HEK293 (cell line): Measurements from ENCODE around the gene BCORL1.

ENCODE experiments used
- BCL6B ChIP-seq: fragments of 450-650 bp; formaldehyde crosslinking; IDR thresholded peaks from 2 replicates; pipeline ENCODE4 v1.5.1; 2017; ENCODE audit warnings: missing biosample characterization, missing genetic modification characterization
- FEZF1 ChIP-seq: fragments of 450-650 bp; formaldehyde crosslinking; IDR thresholded peaks from 2 replicates; pipeline ENCODE4 v1.5.1; 2016; ENCODE audit warnings: missing biosample characterization, missing genetic modification characterization
- SALL2 ChIP-seq: fragments of 450-650 bp; formaldehyde crosslinking; IDR thresholded peaks from 2 replicates; pipeline ENCODE4 v1.5.0; 2017; ENCODE audit warnings: missing biosample characterization, mild to moderate bottlenecking, missing genetic modification characterization, borderline replicate concordance
- SP2 ChIP-seq: fragments of 450-650 bp; formaldehyde crosslinking; IDR thresholded peaks from 2 replicates; pipeline ENCODE4 v1.5.1; 2016; ENCODE audit warnings: missing biosample characterization, missing genetic modification characterization
- TCF7L2 ChIP-seq: IDR thresholded peaks from 2 replicates; pipeline ENCODE4 v1.6.1; 2011; ENCODE audit warnings: low read depth, mild to moderate bottlenecking, inconsistent platforms, low read length, moderate library complexity, borderline replicate concordance
- ZBTB1 ChIP-seq: fragments of 450-650 bp; formaldehyde crosslinking; IDR thresholded peaks from 2 replicates; pipeline ENCODE4 v1.5.1; 2016; ENCODE audit warnings: missing biosample characterization, missing genetic modification characterization
- ZBTB20 ChIP-seq: fragments of 450-650 bp; formaldehyde crosslinking; IDR thresholded peaks from 2 replicates; pipeline ENCODE4 v1.5.1; 2016; ENCODE audit warnings: missing biosample characterization, missing genetic modification characterization
- ZBTB26 ChIP-seq: fragments of 450-650 bp; formaldehyde crosslinking; optimal IDR thresholded peaks from 2 replicates; pipeline ENCODE3; 2016; ENCODE audit warnings: missing biosample characterization, mild to moderate bottlenecking, missing genetic modification characterization
- ZBTB7A ChIP-seq: fragments of 450-650 bp; formaldehyde crosslinking; IDR thresholded peaks from 2 replicates; pipeline ENCODE4 v1.5.1; 2016; ENCODE audit warnings: low read depth, missing biosample characterization, missing genetic modification characterization
- ZFP37 ChIP-seq: fragments of 450-650 bp; formaldehyde crosslinking; IDR thresholded peaks from 2 replicates; pipeline ENCODE4 v1.5.1; 2016; ENCODE audit warnings: missing biosample characterization, missing genetic modification characterization
- ZNF121 ChIP-seq: fragments of 450-650 bp; formaldehyde crosslinking; IDR thresholded peaks from 2 replicates; pipeline ENCODE4 v1.5.1; 2016; ENCODE audit warnings: missing biosample characterization, missing genetic modification characterization
- ZNF157 ChIP-seq: fragments of 450-650 bp; formaldehyde crosslinking; IDR thresholded peaks from 2 replicates; pipeline ENCODE4 v1.5.1; 2016; ENCODE audit warnings: missing biosample characterization, missing genetic modification characterization
- ZNF292 ChIP-seq: fragments of 450-650 bp; formaldehyde crosslinking; IDR thresholded peaks from 2 replicates; pipeline ENCODE4 v1.5.1; 2016; ENCODE audit warnings: low read depth, missing biosample characterization, missing genetic modification characterization, borderline replicate concordance
- ZNF335 ChIP-seq: fragments of 450-650 bp; formaldehyde crosslinking; conservative IDR thresholded peaks from 2 replicates; pipeline ENCODE4 v1.5.1; 2016; ENCODE audit warnings: missing biosample characterization, missing genetic modification characterization
- ZNF391 ChIP-seq: fragments of 450-650 bp; formaldehyde crosslinking; IDR thresholded peaks from 2 replicates; pipeline ENCODE4 v1.5.1; 2016; ENCODE audit warnings: low read depth, missing biosample characterization, missing genetic modification characterization, borderline replicate concordance
- ZNF423 ChIP-seq: fragments of 450-650 bp; formaldehyde crosslinking; IDR thresholded peaks from 2 replicates; pipeline ENCODE4 v1.5.1; 2016; ENCODE audit warnings: missing biosample characterization, missing genetic modification characterization
- ZNF449 ChIP-seq: fragments of 450-650 bp; formaldehyde crosslinking; IDR thresholded peaks from 2 replicates; pipeline ENCODE4 v1.5.1; 2017; ENCODE audit warnings: missing biosample characterization, mild to moderate bottlenecking, missing genetic modification characterization, moderate library complexity
- ZNF473 ChIP-seq: fragments of 450-650 bp; formaldehyde crosslinking; IDR thresholded peaks from 2 replicates; pipeline ENCODE4 v1.5.1; 2017; ENCODE audit warnings: missing biosample characterization, missing genetic modification characterization
- ZNF518A ChIP-seq: fragments of 450-650 bp; formaldehyde crosslinking; conservative IDR thresholded peaks from 2 replicates; pipeline ENCODE4 v1.5.1; 2016; ENCODE audit warnings: low read depth, missing biosample characterization, missing genetic modification characterization
- ZNF624 ChIP-seq: fragments of 450-650 bp; formaldehyde crosslinking; IDR thresholded peaks from 2 replicates; pipeline ENCODE4 v1.5.1; 2017; ENCODE audit warnings: missing biosample characterization, missing genetic modification characterization
- ZNF639 ChIP-seq: fragments of 450-650 bp; formaldehyde crosslinking; IDR thresholded peaks from 2 replicates; pipeline ENCODE4 v1.5.1; 2016; ENCODE audit warnings: missing biosample characterization, missing genetic modification characterization
- ZNF645 ChIP-seq: fragments of 450-650 bp; formaldehyde crosslinking; IDR thresholded peaks from 2 replicates; pipeline ENCODE4; 2016; ENCODE audit warnings: missing biosample characterization, missing genetic modification characterization
- ZNF664 ChIP-seq: fragments of 450-650 bp; formaldehyde crosslinking; IDR thresholded peaks from 2 replicates; pipeline ENCODE4 v1.5.1; 2016; ENCODE audit warnings: missing biosample characterization, missing genetic modification characterization
- ZNF830 ChIP-seq: fragments of 450-650 bp; IDR thresholded peaks from 2 replicates; pipeline ENCODE4 v1.5.0; 2018; ENCODE audit warnings: missing biosample characterization, missing genetic modification characterization, low read depth, mild to moderate bottlenecking, moderate library complexity

BCORL1 gene

DNA sequence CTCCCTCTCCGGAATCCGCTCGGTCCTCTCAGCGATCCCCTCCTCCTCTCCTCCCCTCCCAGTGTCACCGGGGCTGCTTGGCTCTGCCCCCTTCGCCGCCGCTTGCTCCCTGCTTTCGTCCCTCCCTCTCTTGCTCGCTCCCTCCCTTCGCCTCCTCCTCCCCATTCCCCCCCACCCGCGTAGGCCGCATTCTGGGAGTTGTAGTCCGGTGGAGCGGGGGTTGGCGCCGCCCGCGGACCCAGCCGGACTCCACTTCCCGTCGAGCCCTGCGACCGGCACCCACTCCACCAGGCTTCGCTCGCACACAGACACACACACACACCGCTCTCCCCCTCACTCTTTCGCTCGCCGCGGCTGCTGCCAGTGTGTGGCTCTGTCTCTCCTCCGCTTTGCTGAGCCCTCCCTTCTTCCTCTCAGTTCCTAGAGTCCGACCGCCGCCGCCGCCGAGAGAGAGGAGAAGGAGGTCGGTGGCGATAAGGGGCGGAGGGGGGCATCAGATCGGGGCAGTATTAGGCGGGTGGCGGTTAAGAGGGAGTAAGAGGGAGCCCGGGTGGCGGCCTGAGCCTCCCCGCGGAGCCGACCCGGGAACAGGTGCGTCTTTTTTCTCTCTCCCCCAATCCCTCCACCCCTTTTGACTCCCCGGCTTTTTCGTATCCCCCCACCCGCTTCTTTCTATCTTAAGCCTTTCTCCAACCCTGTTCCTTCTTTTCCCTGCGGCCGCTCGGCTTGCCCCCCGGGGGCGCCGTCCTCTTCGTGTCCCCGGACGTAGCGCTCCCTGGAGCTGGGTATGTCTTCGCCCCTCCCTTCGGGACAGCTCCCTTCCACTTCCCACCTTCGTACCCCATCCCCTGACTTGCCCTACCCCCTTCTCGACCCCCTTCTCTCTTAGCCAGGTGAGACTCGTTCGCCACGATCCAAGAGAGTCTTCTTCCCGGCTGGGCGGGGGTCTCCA is at the start of gene BCORL1 (continued):
- peak; percentile 44; the same call in 1 of the 2 replicates for TF ChIP-seq BCL6B (tag by site-specific recombination)
- peak; percentile 97 for TF ChIP-seq SP2
- no peak for TF ChIP-seq ZNF518A (tag by site-specific recombination)
- no peak for TF ChIP-seq TCF7L2
- TF ChIP-seq ZNF664, result no peak
- TF ChIP-seq ZNF335 (tag by site-specific recombination), result peak; percentile 90
- no peak for TF ChIP-seq ZNF449
- TF ChIP-seq ZNF624, result no peak
- TF ChIP-seq ZNF639, result peak; percentile 84; the same call in 1 of the 2 replicates
- peak; percentile 95 for TF ChIP-seq ZBTB20
- no peak for TF ChIP-seq ZNF391 (tag by site-specific recombination)
- 0 out of 2 replicates have a peak, but pooled peaks have one; percentile 48 for TF ChIP-seq ZFP37
- no peak for TF ChIP-seq ZNF473
- TF ChIP-seq ZNF645 (tag by site-specific recombination), result no peak
- no peak for TF ChIP-seq ZNF157 (tag by site-specific recombination)
- no peak for TF ChIP-seq SALL2 (tag by site-specific recombination)
- TF ChIP-seq ZNF830 (tag by site-specific recombination), result no peak
- TF ChIP-seq ZBTB7A (tag by site-specific recombination), result peak; percentile 84
- no peak for TF ChIP-seq ZNF121 (tag by site-specific recombination)
- TF ChIP-seq ZNF292 (tag by site-specific recombination), result no peak
- TF ChIP-seq FEZF1 (tag by site-specific recombination), result no peak
- TF ChIP-seq ZBTB26, result peak; percentile 87
- no peak for TF ChIP-seq ZBTB1 (tag by site-specific recombination)
- peak; percentile 43 for TF ChIP-seq ZNF423 (tag by site-specific recombination)
